H7 (cell line): ENCODE measurements around the gene BNC1. TPM values are rescaled to one million over a fixed set of nuclear protein-coding genes. Genes with fewer than 3 reads are reported as not detected.

Source experiments
- DNase-seq: peaks from one replicate; pipeline ENCODE4 v3.0.0; 2012
- H3K27me3 ChIP-seq: 2 replicates; pipeline ENCODE4 v1.6.0; 2011; ENCODE audit warnings: mild to moderate bottlenecking, low read length; ENCODE audit not compliant: control insufficient read depth, insufficient read depth
- H3K36me3 ChIP-seq: replicated peaks from 2 replicates; pipeline ENCODE4 v1.5.1; 2011; ENCODE audit warnings: low read length; ENCODE audit not compliant: control insufficient read depth, insufficient read depth
- H3K4me3 ChIP-seq: 2 replicates; pipeline ENCODE4 v1.5.1; 2011; ENCODE audit warnings: low read depth, mild to moderate bottlenecking, control low read depth, low read length, moderate library complexity; ENCODE audit not compliant: insufficient read depth
- total RNA-seq: library from RNA; depleted of rRNA; stranded (reverse); fragments of >200 nt; shearing (Covaris generic); gene quantifications from 2 replicates; pipeline ENCODE4 v1.2.3, GENCODE V29; 2014; rRNA removed

The BNC1 gene
- total RNA-seq: 0.03 TPM in 1 of 2 replicates, not detected in the other

- DNase-seq: peak; percentile 80
- peaks cover 45% of the 10 kb centered on the region for H3K27me3 ChIP-seq
- no peaks in the 10 kb centered on the region for H3K36me3 ChIP-seq
- peak within 1 kb of the TSS; percentile 47 for H3K4me3 ChIP-seq
These were observed at the start of gene BNC1 for GRCh38 chr15:83284559-83285283. TSS of gene BNC1 (minus strand) at chr15:83284664. CDS start at chr15:83284628, 36 bp downstream.

DNA sequence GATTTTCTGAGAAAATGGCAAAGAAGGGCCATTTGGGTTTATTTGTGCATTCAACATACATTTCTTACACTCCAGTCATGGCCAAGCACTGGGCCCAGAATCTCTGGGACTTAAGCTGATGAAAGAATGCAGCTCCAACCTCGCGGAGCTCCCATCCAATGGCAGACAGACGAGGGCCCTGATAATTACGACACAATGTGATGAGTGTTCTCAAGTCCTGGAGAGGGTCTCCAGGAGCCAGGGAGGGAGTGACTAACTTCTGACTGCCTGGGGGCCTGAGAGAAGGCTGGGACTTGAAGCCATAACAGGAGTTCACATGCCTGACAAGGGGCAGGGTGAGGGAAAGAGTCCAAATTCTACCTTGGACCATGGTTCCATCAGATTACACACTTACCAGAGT lies 42.6 kb upstream of the BNC1 start:
- DNase-seq: no peak
- H3K27me3 ChIP-seq: no peaks in the 10 kb centered on the region
- no peaks in the 10 kb centered on the region for H3K36me3 ChIP-seq
- no peak overlapping the region for H3K4me3 ChIP-seq

- H3K4me3 ChIP-seq: no peak overlapping the region
- DNase-seq: no peak
These were observed 40.3 kb upstream of the BNC1 start for GRCh38 chr15:83324799-83325198.

DNA sequence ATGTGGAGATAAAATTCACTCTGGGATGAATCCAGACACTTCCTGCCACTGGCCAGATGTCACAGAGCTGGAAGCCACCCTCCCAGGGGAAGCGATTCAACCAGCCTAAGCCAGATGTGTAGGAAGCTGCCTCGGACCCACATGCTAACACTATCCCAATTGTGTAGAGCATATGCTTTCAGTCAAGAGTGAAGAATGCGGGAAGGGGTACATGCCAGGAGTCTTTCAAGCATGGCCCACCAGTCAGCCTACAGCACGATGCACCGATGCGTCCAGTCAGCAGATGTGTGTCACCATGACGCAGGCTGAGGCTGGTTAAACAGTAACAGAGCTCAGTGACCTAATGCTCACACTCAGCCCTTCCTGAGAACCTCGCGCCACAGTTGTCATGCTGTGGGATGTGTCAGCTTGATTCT lies 38.8 kb upstream of the BNC1 start:
- Histone ChIP-seq H3K36me3 (no peaks in the 10 kb centered on the region), H3K4me3 (no peak overlapping the region), H3K27me3 (no peaks in the 10 kb centered on the region)
- no peak for DNase-seq

More at GRCh38 chr15:83324799-83325198, 40.3 kb upstream of the BNC1 start:
- H3K36me3 ChIP-seq: no peaks in the 10 kb centered on the region
- H3K27me3 ChIP-seq: no peaks in the 10 kb centered on the region

DNA sequence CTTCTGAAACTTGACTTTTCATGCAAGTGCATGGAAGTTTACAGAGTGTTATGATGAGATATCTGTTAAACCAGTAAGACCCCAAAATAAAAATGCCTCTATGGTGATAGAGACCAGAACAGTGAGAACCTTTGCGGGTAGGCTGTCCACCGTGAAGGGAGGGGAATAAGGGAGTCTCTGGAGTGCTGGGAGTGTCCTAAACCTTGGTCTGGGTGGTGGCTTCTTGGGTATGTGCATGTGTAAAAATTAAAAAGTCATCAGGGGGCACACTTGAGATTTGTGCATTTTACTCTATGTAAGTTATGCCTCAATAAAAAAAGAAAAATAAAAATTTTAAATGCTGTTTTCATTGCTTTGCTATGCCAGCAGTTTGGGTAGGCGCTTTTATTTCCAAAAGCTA lies 38.2 kb upstream of the BNC1 start:
- H3K36me3 ChIP-seq: no peaks in the 10 kb centered on the region
- H3K4me3 ChIP-seq: no peak overlapping the region
- no peak for DNase-seq
- no peaks in the 10 kb centered on the region for H3K27me3 ChIP-seq

DNA sequence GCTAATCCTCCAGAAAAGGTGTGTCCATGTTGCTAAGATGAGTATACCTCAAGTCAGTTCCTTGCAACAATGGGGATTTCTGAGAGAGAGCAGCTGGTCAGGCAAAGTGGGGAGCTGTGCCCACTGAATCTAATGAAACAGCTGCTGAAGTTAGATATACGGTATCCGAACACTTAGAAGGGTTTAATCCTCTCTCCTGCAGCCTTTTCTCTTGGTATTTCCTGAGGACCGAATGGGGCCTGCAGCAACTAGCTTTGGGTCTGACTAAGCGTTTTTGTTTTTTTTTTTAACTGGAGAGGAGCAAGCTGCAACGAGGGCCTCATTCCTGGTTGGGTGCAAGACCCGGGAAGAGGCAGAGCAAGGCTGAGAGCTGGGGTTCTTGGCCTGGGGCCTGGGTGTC lies 37.6 kb upstream of the BNC1 start:
- H3K4me3 ChIP-seq: no peak overlapping the region
- no peak for DNase-seq
- H3K27me3 ChIP-seq: no peaks in the 10 kb centered on the region
- no peaks in the 10 kb centered on the region for H3K36me3 ChIP-seq

DNA sequence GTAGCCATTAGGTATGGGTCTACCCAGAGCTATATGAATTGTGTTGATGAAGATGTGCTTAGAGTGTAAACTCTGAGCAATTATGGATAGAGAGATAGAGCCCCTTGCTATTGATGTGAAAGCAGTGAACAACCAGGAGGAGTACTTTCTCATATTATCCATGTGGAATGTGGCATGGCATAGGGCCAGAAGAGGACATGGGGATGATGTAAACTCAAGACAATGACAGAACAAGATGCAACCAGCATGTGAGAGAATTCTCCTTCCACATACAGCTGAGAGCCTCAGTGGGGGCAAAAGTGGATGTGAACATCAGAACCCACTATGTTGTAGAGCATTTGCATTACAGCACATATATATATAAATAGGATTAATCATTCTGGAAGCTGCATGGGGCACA lies 36.4 kb upstream of the BNC1 start:
- Histone ChIP-seq H3K4me3 (no peak overlapping the region), H3K27me3 (no peaks in the 10 kb centered on the region), H3K36me3 (no peaks in the 10 kb centered on the region)
- DNase-seq: no peak

DNA sequence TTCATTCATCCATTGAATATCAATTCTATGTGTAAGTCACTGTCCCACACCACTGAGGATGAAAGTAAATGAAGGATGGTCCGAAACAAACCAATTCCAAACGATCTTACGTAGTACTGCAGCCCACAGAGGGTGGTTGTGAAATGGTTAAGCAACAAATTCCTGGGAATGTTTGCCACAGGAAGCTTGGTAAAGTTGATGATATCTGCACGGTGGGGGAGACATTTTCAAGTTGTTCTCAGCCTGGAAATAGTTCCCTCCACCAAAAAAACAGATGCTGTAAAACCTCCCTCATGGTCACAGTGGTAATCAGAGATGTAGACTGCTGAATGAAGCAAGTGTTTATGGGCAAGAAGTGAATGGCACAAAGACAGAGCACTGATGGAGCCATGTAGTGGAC lies 35.9 kb upstream of the BNC1 start:
- Histone ChIP-seq H3K27me3 (no peaks in the 10 kb centered on the region), H3K36me3 (no peaks in the 10 kb centered on the region), H3K4me3 (no peak overlapping the region)
- no peak for DNase-seq

DNA sequence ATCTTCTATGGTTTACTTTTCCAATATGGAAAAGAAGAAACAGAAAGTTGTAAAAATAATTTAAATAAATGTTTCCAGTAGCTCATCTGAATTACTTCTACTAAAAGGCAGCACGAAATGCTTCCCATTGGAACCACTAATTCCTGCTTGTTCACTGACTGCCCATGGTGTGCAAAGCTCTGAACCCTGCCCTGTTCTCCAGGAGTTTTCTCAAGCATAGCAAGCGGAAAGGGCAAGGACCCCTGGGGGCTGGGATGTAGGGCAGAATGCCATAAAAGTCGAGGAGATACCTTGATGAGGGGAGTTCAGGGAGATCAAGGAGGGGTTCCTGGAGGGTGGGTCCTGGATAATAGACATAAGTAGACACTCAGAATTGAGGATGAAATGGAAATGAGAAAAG lies 35.3 kb upstream of the BNC1 start:
- Histone ChIP-seq H3K4me3 (no peak overlapping the region), H3K27me3 (no peaks in the 10 kb centered on the region), H3K36me3 (no peaks in the 10 kb centered on the region)
- DNase-seq: no peak

DNA sequence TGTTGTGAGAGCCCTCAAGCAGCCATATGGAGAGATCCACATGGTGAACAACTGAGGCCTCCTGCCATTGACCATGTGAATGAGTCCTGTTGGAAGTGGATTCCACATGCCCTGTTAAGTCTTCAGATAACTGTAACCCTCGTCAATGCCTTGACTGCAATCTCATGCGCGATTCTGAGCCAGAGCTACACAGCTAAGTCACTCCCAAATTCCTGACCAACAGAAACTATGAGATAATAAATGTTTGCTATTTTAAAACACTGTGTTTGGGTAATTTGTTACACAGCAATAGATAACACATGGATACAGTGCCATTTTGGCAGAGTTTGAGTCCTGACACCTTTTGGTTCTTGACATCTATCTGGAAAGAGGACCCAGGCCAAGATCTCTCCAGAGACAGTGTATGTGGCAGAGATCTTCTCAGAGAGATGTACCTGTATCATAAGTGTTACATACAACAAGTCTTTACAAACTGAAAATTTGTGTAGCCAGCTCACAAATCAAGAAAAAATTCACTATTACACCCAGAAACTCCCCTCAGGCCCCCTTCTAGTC lies 34.5 kb upstream of the BNC1 start:
- Histone ChIP-seq H3K27me3 (no peaks in the 10 kb centered on the region), H3K4me3 (no peak overlapping the region), H3K36me3 (no peaks in the 10 kb centered on the region)
- no peak for DNase-seq

- no peak for DNase-seq
- Histone ChIP-seq H3K36me3 (no peaks in the 10 kb centered on the region), H3K27me3 (no peaks in the 10 kb centered on the region), H3K4me3 (no peak overlapping the region)
These were observed 33.6 kb upstream of the BNC1 start for GRCh38 chr15:83318036-83318435.

DNA sequence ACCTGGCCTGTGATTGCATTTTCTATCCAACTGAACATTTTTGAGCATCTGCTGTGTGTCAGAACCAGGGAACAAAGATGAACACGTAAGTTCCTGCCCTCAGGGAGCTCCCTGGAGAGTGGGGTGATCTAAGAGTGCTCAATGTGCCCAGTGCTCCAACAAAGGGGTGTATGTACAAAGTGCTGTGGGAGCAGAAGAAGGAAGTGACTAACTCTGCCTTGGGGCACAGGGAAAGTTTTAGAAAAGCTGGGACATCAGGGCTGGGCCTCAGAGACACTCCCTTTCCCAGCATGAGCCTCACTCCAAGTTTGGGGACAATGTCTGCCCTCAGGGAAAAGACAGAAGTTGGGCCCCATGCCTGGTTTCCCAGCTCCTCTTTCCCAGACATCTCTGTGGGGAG lies 27.6 kb upstream of the BNC1 start:
- Histone ChIP-seq H3K36me3 (no peaks in the 10 kb centered on the region), H3K4me3 (no peak overlapping the region), H3K27me3 (no peaks in the 10 kb centered on the region)
- no peak for DNase-seq

GRCh38 chr15:83310521-83311456 lies 26.3 kb upstream of the BNC1 start:
- H3K36me3 ChIP-seq: no peaks in the 10 kb centered on the region
- no peaks in the 10 kb centered on the region for H3K27me3 ChIP-seq
- H3K4me3 ChIP-seq: no peak overlapping the region
- peak; percentile 55 for DNase-seq

DNA sequence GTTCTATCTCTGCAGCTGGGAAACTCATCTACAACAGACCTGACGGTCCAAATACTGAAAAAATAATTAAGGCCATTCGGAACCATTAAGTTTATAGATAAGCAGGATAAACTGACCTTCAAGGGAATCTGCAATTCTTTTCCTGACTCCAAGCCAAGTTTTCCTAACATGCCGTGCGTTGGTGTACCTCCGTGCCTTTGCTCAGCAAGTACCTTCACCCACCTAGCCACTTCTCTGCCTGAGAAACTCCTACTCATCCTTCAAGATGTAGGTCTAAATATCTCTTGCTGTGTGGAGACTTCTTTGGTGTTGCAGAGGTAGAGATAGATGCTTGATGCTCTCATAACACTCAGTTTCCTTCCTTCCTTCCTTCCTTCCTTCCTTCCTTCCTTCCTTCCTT lies 24.2 kb upstream of the BNC1 start:
- Histone ChIP-seq H3K4me3 (no peak overlapping the region), H3K27me3 (no peaks in the 10 kb centered on the region), H3K36me3 (no peaks in the 10 kb centered on the region)
- no peak for DNase-seq

- Histone ChIP-seq H3K4me3 (no peak overlapping the region), H3K27me3 (no peaks in the 10 kb centered on the region), H3K36me3 (no peaks in the 10 kb centered on the region)
- DNase-seq: no peak
These were observed 22.1 kb upstream of the BNC1 start for GRCh38 chr15:83306561-83306960.
